Cardiac fibroblast (primary cell): ENCODE measurements around the gene RAB5B.

Experiments
- DNase-seq, 2 donors: peaks; one replicate each; pipeline versions ENCODE4 v3.0.0 to v3.0.0-alpha.2; 2010; ENCODE audit warnings: low read depth in 2 of 2
- H3K4me3 ChIP-seq, 2 donors: replicated peaks in 1 of 2; 1 replicate in 1 of 2; 2 replicates in 1 of 2; pipeline ENCODE4 v1.5.1; 2011; ENCODE audit warnings: low read depth in 2 of 2, low read length in 2 of 2, mild to moderate bottlenecking in 2 of 2, moderate library complexity in 1 of 2
- TF ChIP-seq, protein P1 (sequence below): IDR thresholded peaks from one replicate; pipeline ENCODE4 v1.5.1; 2011; ENCODE audit warnings: low read depth, mild to moderate bottlenecking, low read length, inconsistent platforms

Gene RAB5B

DNA sequence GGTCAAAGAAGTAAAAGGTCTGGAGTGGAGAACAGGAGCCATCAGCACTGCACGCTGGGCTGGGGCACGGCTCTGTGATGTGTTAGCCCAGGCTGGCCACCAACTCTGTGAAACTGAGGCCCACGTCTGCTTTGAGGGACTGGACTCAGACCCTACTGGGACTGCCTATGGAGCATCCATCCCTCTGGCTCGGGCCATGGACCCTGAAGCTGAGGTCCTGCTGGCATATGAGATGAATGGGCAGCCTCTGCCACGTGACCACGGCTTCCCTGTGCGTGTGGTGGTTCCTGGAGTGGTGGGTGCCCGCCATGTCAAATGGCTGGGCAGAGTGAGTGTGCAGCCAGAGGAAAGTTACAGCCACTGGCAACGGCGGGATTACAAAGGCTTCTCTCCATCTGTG is 30.3 kb downstream of the RAB5B start:
- no peak overlapping the region for H3K4me3 ChIP-seq
- TF ChIP-seq, protein P1, sequence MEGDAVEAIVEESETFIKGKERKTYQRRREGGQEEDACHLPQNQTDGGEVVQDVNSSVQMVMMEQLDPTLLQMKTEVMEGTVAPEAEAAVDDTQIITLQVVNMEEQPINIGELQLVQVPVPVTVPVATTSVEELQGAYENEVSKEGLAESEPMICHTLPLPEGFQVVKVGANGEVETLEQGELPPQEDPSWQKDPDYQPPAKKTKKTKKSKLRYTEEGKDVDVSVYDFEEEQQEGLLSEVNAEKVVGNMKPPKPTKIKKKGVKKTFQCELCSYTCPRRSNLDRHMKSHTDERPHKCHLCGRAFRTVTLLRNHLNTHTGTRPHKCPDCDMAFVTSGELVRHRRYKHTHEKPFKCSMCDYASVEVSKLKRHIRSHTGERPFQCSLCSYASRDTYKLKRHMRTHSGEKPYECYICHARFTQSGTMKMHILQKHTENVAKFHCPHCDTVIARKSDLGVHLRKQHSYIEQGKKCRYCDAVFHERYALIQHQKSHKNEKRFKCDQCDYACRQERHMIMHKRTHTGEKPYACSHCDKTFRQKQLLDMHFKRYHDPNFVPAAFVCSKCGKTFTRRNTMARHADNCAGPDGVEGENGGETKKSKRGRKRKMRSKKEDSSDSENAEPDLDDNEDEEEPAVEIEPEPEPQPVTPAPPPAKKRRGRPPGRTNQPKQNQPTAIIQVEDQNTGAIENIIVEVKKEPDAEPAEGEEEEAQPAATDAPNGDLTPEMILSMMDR, result no peak
- DNase-seq, result no peak

DNA sequence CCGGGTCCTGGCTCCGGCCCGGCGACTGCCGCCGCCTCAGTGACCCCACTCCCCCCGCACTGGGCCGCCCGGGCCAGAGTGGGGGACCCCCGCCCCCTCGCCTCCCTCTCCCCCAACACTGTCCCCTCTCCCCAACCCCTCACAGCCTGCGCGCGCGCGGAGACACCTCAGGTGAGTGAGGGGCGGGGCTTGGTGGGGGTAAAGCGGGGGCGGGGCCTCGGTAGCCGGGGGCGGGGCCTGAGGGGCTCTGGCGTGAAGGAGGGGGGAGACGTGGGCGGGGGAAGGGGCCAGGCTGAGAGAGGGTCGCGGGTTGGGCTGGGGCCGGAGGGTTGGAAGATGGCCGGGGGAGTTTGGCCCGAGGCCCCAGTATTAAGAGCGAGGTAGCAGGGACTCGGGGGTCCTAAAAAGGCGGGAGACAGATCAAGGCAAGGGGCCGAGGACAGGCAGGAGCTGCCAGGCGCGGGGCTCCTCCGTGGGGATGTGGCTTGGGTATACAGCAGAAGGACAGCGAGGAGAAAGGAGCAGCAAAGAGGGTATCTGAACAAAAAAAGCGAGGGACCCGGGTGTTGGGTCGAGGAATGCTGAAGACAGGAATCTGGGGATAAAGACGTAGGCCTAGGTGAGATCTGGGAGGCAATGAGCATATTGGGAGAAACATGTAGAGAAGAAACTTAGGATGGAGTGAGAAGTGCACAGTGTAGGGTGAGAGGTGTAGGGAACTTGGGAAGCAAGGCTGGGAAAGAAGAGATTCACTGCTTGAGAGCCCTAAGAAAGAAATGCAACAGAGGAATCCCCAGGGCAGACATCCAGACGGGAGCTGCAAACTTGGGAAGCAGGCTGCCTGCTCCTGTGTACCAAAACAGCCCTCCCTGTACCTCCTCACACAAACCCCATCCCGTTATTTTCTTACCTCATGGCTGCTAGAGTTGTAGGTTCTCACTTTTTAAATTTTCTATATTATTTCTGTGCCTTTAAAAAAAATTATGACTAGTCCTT is 34.0 kb downstream of the RAB5B start:
- DNase-seq, result peak in 1 of 2 donors; percentile 12
- H3K4me3 ChIP-seq, result peak overlapping the region; percentile 67
- TF ChIP-seq, protein P1, result no peak

DNA sequence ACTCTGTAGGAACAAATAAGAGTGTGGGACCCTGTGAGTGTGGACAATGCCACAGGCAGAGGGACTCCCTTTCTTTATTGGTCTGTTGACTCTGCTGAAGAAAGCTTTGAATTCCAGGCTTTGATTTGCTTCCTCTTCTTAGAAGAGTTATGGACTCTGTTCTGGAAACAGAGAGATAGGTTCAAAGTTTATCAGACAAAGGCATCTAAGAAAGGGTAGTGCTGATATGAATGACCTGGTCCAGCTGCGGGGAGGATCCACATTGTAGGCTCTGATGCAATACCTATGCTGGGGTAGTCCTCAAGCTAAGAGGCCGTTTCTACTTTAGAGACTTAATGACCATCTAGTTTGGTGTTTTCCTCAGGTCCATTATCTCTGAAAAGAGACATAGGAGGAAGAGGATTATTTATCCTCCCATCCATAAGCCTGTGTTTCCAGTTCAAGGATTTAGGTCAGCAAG is 36.3 kb downstream of the RAB5B start:
- H3K4me3 ChIP-seq, result no peak overlapping the region
- no peak for DNase-seq
- TF ChIP-seq, protein P1, result no peak

- DNase-seq, result no peak
- no peak overlapping the region for H3K4me3 ChIP-seq
- TF ChIP-seq, protein P1, result no peak
Observed at GRCh38 chr12:56011509-56012090, 37.7 kb downstream of the RAB5B start.

DNA sequence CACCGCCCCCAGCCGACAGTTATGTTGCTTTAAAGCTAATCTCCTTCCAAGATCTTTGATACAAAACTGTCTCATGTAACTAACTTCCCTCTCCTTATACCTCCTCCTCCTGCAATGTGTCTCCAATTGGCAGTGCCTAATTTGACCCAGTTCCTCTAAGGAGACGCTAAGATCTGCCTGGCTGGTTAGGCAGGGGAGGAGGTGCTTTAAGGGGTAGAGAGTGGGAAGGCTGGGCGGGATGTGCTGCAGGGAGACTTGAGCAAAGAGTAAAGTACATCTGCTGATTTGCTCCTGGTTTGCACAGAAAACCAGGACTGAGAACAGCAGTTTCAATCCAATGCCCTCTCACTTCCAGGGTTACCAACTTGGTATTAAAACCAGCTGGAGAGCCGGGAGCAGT is 39.6 kb downstream of the RAB5B start:
- no peak for DNase-seq
- H3K4me3 ChIP-seq, result no peak overlapping the region
- TF ChIP-seq, protein P1, result no peak

GRCh38 chr12:56014205-56014604 is 40.3 kb downstream of the RAB5B start:
- H3K4me3 ChIP-seq, result no peak overlapping the region
- no peak for DNase-seq
- TF ChIP-seq, protein P1, result no peak
